H1 (cell line): ENCODE measurements around the gene TIMM22. TPM values are rescaled to one million over a fixed set of nuclear protein-coding genes. Genes with fewer than 3 reads are reported as not detected.

Experiments
- ATF3 ChIP-seq: IDR thresholded peaks from 2 replicates; pipeline ENCODE4 v1.6.1; 2011; ENCODE audit warnings: low read depth, mild to moderate bottlenecking, low read length; ENCODE audit not compliant: insufficient read depth
- CHD7 ChIP-seq: fragments of 300-600 bp; sonication (generic); IDR thresholded peaks from 2 replicates; pipeline ENCODE4 v1.7.1; 2012; ENCODE audit warnings: low read length, moderate library complexity, mild to moderate bottlenecking, inconsistent platforms; ENCODE audit not compliant: insufficient replicate concordance
- EGR1 ChIP-seq: IDR thresholded peaks from 2 replicates; pipeline ENCODE4 v1.6.1; 2011; ENCODE audit warnings: low read depth, low read length, borderline replicate concordance
- KDM5A ChIP-seq: fragments of 200-600 bp; IDR thresholded peaks from 2 replicates; pipeline ENCODE4 v1.7.1; 2012; ENCODE audit warnings: mild to moderate bottlenecking, low read length, inconsistent platforms, mixed read lengths
- POLR2AphosphoS5 ChIP-seq: IDR thresholded peaks from 2 replicates; pipeline ENCODE4 v1.6.1; 2011; ENCODE audit warnings: low read depth, low read length
- RBBP5 ChIP-seq: IDR thresholded peaks from 2 replicates; pipeline ENCODE4 v1.7.1; 2012; ENCODE audit warnings: low read depth, mild to moderate bottlenecking, inconsistent platforms, low read length, moderate library complexity, borderline replicate concordance
- RNF2 ChIP-seq: fragments of 200-900, 300-1000 bp; sonication (generic); IDR thresholded peaks from 2 replicates; pipeline ENCODE4 v1.7.1; 2016; ENCODE audit warnings: borderline replicate concordance, low read depth, mild to moderate bottlenecking, antibody characterized with exemption, low read length; ENCODE audit not compliant: poor library complexity, severe bottlenecking; ENCODE audit errors: missing control alignments
- USF2 ChIP-seq: IDR thresholded peaks from 2 replicates; pipeline ENCODE4 v1.6.1; 2011; ENCODE audit warnings: low read length, improper control_type of control experiment
- polyA plus RNA-seq, 7 experiments: library from polyadenylated mRNA; depleted of rRNA in 3 of 7; stranded (reverse) in 5 of 7; unstranded in 2 of 7; fragments of >200 nt in 5 of 7; fragments of 200-250 nt in 2 of 7; gene quantifications; 1 replicate in 5 of 7; 2 replicates in 1 of 7; 4 replicates in 1 of 7; pipeline versions ENCODE4 v1.2.1 to v1.2.3, GENCODE V29; 2011 to 2013; ENCODE audit warnings: missing spikeins in 2 of 7, mixed read lengths in 2 of 7
- total RNA-seq: library from RNA; stranded (reverse); fragmentation: NEBNext Ultra II Directional; extraction: Animal tissue kit (Norgen Biotek cat#: 25700); gene quantifications from 2 replicates; pipeline ENCODE4 v1.2.1, GENCODE V29; 2021

Gene TIMM22
- total and polyA plus RNA-seq, 2 of the 8 experiments (the other 6 are each of a cell fraction or from before 2014, with no cell fraction given) = 13.8 to 17.4 TPM

- TF ChIP-seq CHD7 (no peak), RNF2 (no peak), EGR1 (no peak), RBBP5 (no peak), POLR2AphosphoS5 (no peak), ATF3 (no peak), KDM5A (no peak), USF2 (no peak)
Measured at GRCh38 chr17:1039511-1040215, 42.7 kb downstream of the TIMM22 start (continued).
